PC-3 (cell line): Measurements from ENCODE around the gene CYREN. TPM values are rescaled to one million over a fixed set of nuclear protein-coding genes. Genes with fewer than 3 reads are reported as not detected.

ENCODE experiments used
- ATAC-seq: fragments of 200-7000 bp; cut with Tn5 transposase; 2 replicates; pipeline ENCODE4 v1.9.1; 2020; ENCODE audit warnings: mild to moderate bottlenecking, moderate library complexity
- BruUV-seq: library from RNA; stranded (reverse); fragments of 400-500 nt; replicated peaks from 2 replicates; lab custom pipeline; 2021; lab: Mats Ljungman, UMichigan
- CTCF ChIA-PET: fragments of 300-600 bp; sonication (Branson Sonifier 250); formaldehyde crosslinking; loops from one replicate; lab custom pipeline; 2022; ENCODE audit warnings: antibody characterized with exemption; lab: Charles Lee
- POLR2A ChIA-PET: fragments of 300-600 bp; sonication (Branson Sonifier 250); formaldehyde crosslinking; loops from one replicate; lab custom pipeline; 2022; ENCODE audit warnings: antibody characterized with exemption; ENCODE audit not compliant: unreplicated experiment; lab: Charles Lee
- DNase-seq: peaks from one replicate; pipeline ENCODE4 v3.0.0-alpha.2; 2015
- H2AFZ ChIP-seq: fragments of 300-600 bp; sonication (generic); 2 replicates; pipeline ENCODE4 v1.6.0; 2016; ENCODE audit warnings: antibody characterized with exemption, low read length
- H3F3A ChIP-seq: fragments of 300-600 bp; sonication (generic); one replicate; pipeline ENCODE4 v1.6.0; 2017; ENCODE audit warnings: antibody characterized with exemption, low read length, control low read depth, mild to moderate bottlenecking; ENCODE audit not compliant: unreplicated experiment
- H3K27ac ChIP-seq: fragments of 300-600 bp; sonication (generic); 2 replicates; pipeline ENCODE4 v1.5.1; 2016; ENCODE audit warnings: mild to moderate bottlenecking, low read length
- H3K27me3 ChIP-seq: fragments of 300-600 bp; sonication (generic); 2 replicates; pipeline ENCODE4 v1.6.1; 2016; ENCODE audit warnings: low read length, mixed read lengths
- H3K36me3 ChIP-seq: fragments of 300-600 bp; sonication (generic); 2 replicates; pipeline ENCODE4 v1.6.1; 2016; ENCODE audit warnings: low read depth, mixed run types, low read length, mixed read lengths
- H3K4me1 ChIP-seq: fragments of 300-600 bp; sonication (generic); 2 replicates; pipeline ENCODE4 v1.5.1; 2016; ENCODE audit warnings: low read length; ENCODE audit not compliant: insufficient read depth
- H3K4me2 ChIP-seq: fragments of 300-600 bp; sonication (generic); 2 replicates; pipeline ENCODE4 v1.6.0; 2016; ENCODE audit warnings: low read length
- H3K4me3 ChIP-seq: fragments of 300-600 bp; sonication (generic); 2 replicates; pipeline ENCODE4 v1.5.1; 2016; ENCODE audit warnings: mild to moderate bottlenecking, low read length, mixed read lengths
- H3K79me2 ChIP-seq: fragments of 300-600 bp; sonication (generic); 2 replicates; pipeline ENCODE4 v1.6.1; 2017; ENCODE audit warnings: low read length, mixed read lengths
- H3K9ac ChIP-seq: fragments of 300-600 bp; sonication (generic); 2 replicates; pipeline ENCODE4 v1.6.0; 2016; ENCODE audit warnings: mild to moderate bottlenecking, low read length
- H3K9me2 ChIP-seq: fragments of 300-600 bp; sonication (generic); replicated peaks from 2 replicates; pipeline ENCODE4 v1.6.1; 2016; ENCODE audit warnings: mixed run types, low read length, mixed read lengths
- H3K9me3 ChIP-seq: fragments of 300-600 bp; sonication (generic); 2 replicates; pipeline ENCODE4 v1.6.1; 2016; ENCODE audit warnings: low read length, mixed read lengths
- H4K20me1 ChIP-seq: fragments of 300-600 bp; sonication (generic); 2 replicates; pipeline ENCODE4 v1.6.1; 2016; ENCODE audit warnings: low read length, mixed read lengths
- CTCF ChIP-seq: fragments of 300-600 bp; sonication (generic); conservative IDR thresholded peaks from 2 replicates; pipeline ENCODE4 v1.5.1; 2017; ENCODE audit warnings: antibody characterized with exemption, low read depth, mild to moderate bottlenecking, low read length
- EZH2 ChIP-seq: fragments of 300-600 bp; sonication (generic); IDR thresholded peaks from one replicate; pipeline ENCODE4 v1.6.1; 2017; ENCODE audit warnings: antibody characterized with exemption, mild to moderate bottlenecking, low read length; ENCODE audit not compliant: unreplicated experiment
- EZH2phosphoT487 ChIP-seq: fragments of 300-600 bp; sonication (generic); IDR thresholded peaks from 2 replicates; pipeline ENCODE4 v1.6.1; 2018; ENCODE audit warnings: mild to moderate bottlenecking, antibody characterized with exemption, low read length, borderline replicate concordance
- intact Hi-C: fragments of 100-400 bp; cut with micrococcal nuclease; formaldehyde crosslinking; loops from 2 replicates; pipeline ENCODE4 v1.9.0; 2023
- total RNA-seq: library from RNA; depleted of rRNA; stranded (reverse); fragments of >200 nt; gene quantifications from 2 replicates; pipeline ENCODE4 v1.2.3, GENCODE V29; 2014

Gene CYREN
- total RNA-seq, 1 experiment from 2014 or later = 48.2 TPM

GRCh38 chr7:135179321-135179925, 8.9 kb upstream of the CYREN start:
- Histone ChIP-seq H3K9me2 (no peaks in the 10 kb centered on the region), H3K9me3 (peaks cover 22% of the 10 kb centered on the region), H3K4me3 (no peak overlapping the region), H2AFZ (no peak overlapping the region), H3K4me2 (no peak overlapping the region), H3K79me2 (no peaks in the 10 kb centered on the region), H4K20me1 (no peaks in the 10 kb centered on the region), H3K27me3 (no peaks in the 10 kb centered on the region), H3K9ac (no peak overlapping the region), H3F3A (no peaks in the 10 kb centered on the region), H3K27ac (no peak overlapping the region), H3K4me1 (peaks cover 19% of the 10 kb centered on the region), H3K36me3 (peaks cover 18% of the 10 kb centered on the region; the same call in 1 of the 2 replicates)
- TF ChIP-seq EZH2phosphoT487 (no peak), EZH2 (no peak), CTCF (no peak)
- intact Hi-C loops = loop anchor here (10.0 kb wide), 1 partner anchor 535 kb away; the partner anchor contains the start of gene BPGM
- ChIA-PET POLR2A (no interaction called here), CTCF (no interaction called here)
- BruUV-seq = no TSS peak
- ATAC-seq (no peak), DNase-seq (no peak)

GRCh38 chr7:135178364-135178763, 7.9 kb upstream of the CYREN start:
- ChIA-PET POLR2A (no interaction called here), CTCF (no interaction called here)

More at GRCh38 chr7:135178364-135178763, 7.9 kb upstream of the CYREN start:
- peaks cover 19% of the 10 kb centered on the region for H3K4me1 ChIP-seq
- ATAC-seq = no peak
- BruUV-seq = no TSS peak
- H3K9ac ChIP-seq = no peak overlapping the region
- H3F3A ChIP-seq = no peaks in the 10 kb centered on the region
- no peak overlapping the region for H2AFZ ChIP-seq
- intact Hi-C loops = loop anchor here (10.0 kb wide), 1 partner anchor 534 kb away; the partner anchor contains the start of gene BPGM
- no peaks in the 10 kb centered on the region for H3K79me2 ChIP-seq
- no peak for DNase-seq
- H4K20me1 ChIP-seq = no peaks in the 10 kb centered on the region
- TF ChIP-seq EZH2phosphoT487 (no peak), EZH2 (no peak), CTCF (no peak)
- H3K27me3 ChIP-seq = no peaks in the 10 kb centered on the region
- H3K4me3 ChIP-seq = no peak overlapping the region
- H3K36me3 ChIP-seq = peaks cover 18% of the 10 kb centered on the region; the same call in 1 of the 2 replicates
- no peaks in the 10 kb centered on the region for H3K9me2 ChIP-seq
- no peak overlapping the region for H3K27ac ChIP-seq
- H3K9me3 ChIP-seq = peaks cover 22% of the 10 kb centered on the region
- H3K4me2 ChIP-seq = no peak overlapping the region
